Smooth muscle cell (in vitro differentiated cells): ENCODE measurements around the gene MYOG. TPM values are rescaled to one million over a fixed set of nuclear protein-coding genes. Genes with fewer than 3 reads are reported as not detected.
A peak's percentile ranks its signal among the peaks of the same experiment; 100 is the strongest.

ENCODE experiments used
- DNase-seq: peaks from one replicate; lab custom pipeline; 2025; ENCODE audit not compliant: unreplicated experiment; lab: John Stamatoyannopoulos, UW
- H2AFZ ChIP-seq: fragments of 200-600 bp; sonication (generic); 2 replicates; pipeline ENCODE4 v1.6.0; 2016; ENCODE audit warnings: antibody characterized with exemption, low read depth, mild to moderate bottlenecking
- H3F3A ChIP-seq: fragments of 200-600 bp; sonication (generic); 2 replicates; pipeline ENCODE4 v1.6.0; 2017; ENCODE audit warnings: antibody characterized with exemption, low read depth
- H3K27ac ChIP-seq: fragments of 200-600 bp; sonication (generic); 2 replicates; pipeline ENCODE4 v1.5.1; 2016; ENCODE audit warnings: low read depth, mild to moderate bottlenecking
- H3K27me3 ChIP-seq: fragments of 200-600 bp; sonication (generic); 2 replicates; pipeline ENCODE4 v1.6.1; 2016; ENCODE audit warnings: low read depth, mild to moderate bottlenecking
- H3K36me3 ChIP-seq: fragments of 200-600 bp; sonication (generic); 2 replicates; pipeline ENCODE4 v1.5.1; 2016; ENCODE audit warnings: low read depth
- H3K4me1 ChIP-seq: fragments of 200-600 bp; sonication (generic); 2 replicates; pipeline ENCODE4 v1.5.1; 2016; ENCODE audit warnings: low read depth
- H3K4me2 ChIP-seq: fragments of 200-600 bp; sonication (generic); 2 replicates; pipeline ENCODE4 v1.6.0; 2016; ENCODE audit warnings: mild to moderate bottlenecking
- H3K4me3 ChIP-seq: fragments of 200-600 bp; sonication (generic); 2 replicates; pipeline ENCODE4 v1.5.1; 2016; ENCODE audit warnings: mild to moderate bottlenecking
- H3K79me2 ChIP-seq: fragments of 200-600 bp; sonication (generic); 2 replicates; pipeline ENCODE4 v1.6.0; 2016; ENCODE audit warnings: low read depth, mild to moderate bottlenecking
- H3K9ac ChIP-seq: fragments of 200-600 bp; sonication (generic); 2 replicates; pipeline ENCODE4 v1.6.0; 2016; ENCODE audit warnings: low read depth
- H3K9me3 ChIP-seq: fragments of 200-600 bp; sonication (generic); replicated peaks from 2 replicates; pipeline ENCODE4 v1.5.1; 2016; ENCODE audit warnings: low read depth
- H4K20me1 ChIP-seq: fragments of 200-600 bp; sonication (generic); 2 replicates; pipeline ENCODE4 v1.6.0; 2016; ENCODE audit warnings: low read depth
- CTCF ChIP-seq: fragments of 200-600 bp; sonication (generic); IDR thresholded peaks from 2 replicates; pipeline ENCODE4 v1.5.1; 2017; ENCODE audit warnings: borderline replicate concordance, mild to moderate bottlenecking, antibody characterized with exemption; ENCODE audit not compliant: insufficient read depth, poor library complexity, severe bottlenecking
- WGBS: methylation state at CpG from one replicate; pipeline ENCODE4 v1.1.7; 2016; ENCODE audit warnings: low lambda C conversion rate; 5-methylcytosine and 5-hydroxymethylcytosine counted together
- polyA plus RNA-seq: library from polyadenylated mRNA; unstranded; fragments of >200 nt; fragmentation: Nextera tagmentation; extraction: Ambion mirVana; gene quantifications from 2 replicates; pipeline ENCODE4 v1.2.1, GENCODE V29; 2016
- total RNA-seq: library from RNA; depleted of rRNA; stranded (reverse); fragments of >200 nt; gene quantifications from 2 replicates; pipeline ENCODE4 v1.2.3, GENCODE V29; 2014

The MYOG gene
- total and polyA plus RNA-seq, 2 experiments from 2014 or later: not detected

GRCh38 chr1:203035111-203036000, 50.5 kb downstream of the MYOG start:
- H2AFZ ChIP-seq: no peak overlapping the region
- H4K20me1 ChIP-seq: peaks cover 99% of the 10 kb centered on the region
- H3K9me3 ChIP-seq: no peaks in the 10 kb centered on the region
- peak overlapping the region; percentile 56 for H3K4me2 ChIP-seq
- H3F3A ChIP-seq: peaks cover 3% of the 10 kb centered on the region
- H3K79me2 ChIP-seq: peaks cover 13% of the 10 kb centered on the region
- H3K4me1 ChIP-seq: peaks cover 8% of the 10 kb centered on the region
- H3K27ac ChIP-seq: peak overlapping the region; percentile 32
- H3K36me3 ChIP-seq: no peaks in the 10 kb centered on the region
- TF ChIP-seq CTCF: no peak
- DNase-seq: no peak
- H3K4me3 ChIP-seq: no peak overlapping the region
- H3K27me3 ChIP-seq: no peaks in the 10 kb centered on the region
- WGBS: 65% methylated on average over 15 of the region's 15 CpGs
- H3K9ac ChIP-seq: no peak overlapping the region

GRCh38 chr1:203034422-203035110, 51.2 kb downstream of the MYOG start:
- H3K79me2 ChIP-seq: peaks cover 18% of the 10 kb centered on the region

GRCh38 chr1:203033917-203034316, 51.9 kb downstream of the MYOG start:
- Histone ChIP-seq H4K20me1 (peaks cover 100% of the 10 kb centered on the region), H3K79me2 (peaks cover 22% of the 10 kb centered on the region), H3K27me3 (no peaks in the 10 kb centered on the region), H3K27ac (no peak overlapping the region), H3K4me3 (no peak overlapping the region), H3K36me3 (no peaks in the 10 kb centered on the region), H3K4me1 (peaks cover 8% of the 10 kb centered on the region), H3K9ac (no peak overlapping the region), H3K4me2 (no peak overlapping the region), H3K9me3 (no peaks in the 10 kb centered on the region), H3F3A (no peaks in the 10 kb centered on the region), H2AFZ (no peak overlapping the region)
- WGBS: 91% methylated on average over 2 of the region's 2 CpGs
- no peak for TF ChIP-seq CTCF
- no peak for DNase-seq

More at GRCh38 chr1:203034422-203035110, 51.2 kb downstream of the MYOG start:
- peaks cover 8% of the 10 kb centered on the region for H3K4me1 ChIP-seq
- H4K20me1 ChIP-seq: peaks cover 99% of the 10 kb centered on the region
- TF ChIP-seq CTCF: no peak
- H2AFZ ChIP-seq: no peak overlapping the region
- no peak overlapping the region for H3K9ac ChIP-seq
- no peaks in the 10 kb centered on the region for H3K36me3 ChIP-seq
- H3K27me3 ChIP-seq: no peaks in the 10 kb centered on the region
- H3K9me3 ChIP-seq: no peaks in the 10 kb centered on the region
- H3K4me2 ChIP-seq: no peak overlapping the region
- 90% methylated on average over 10 of the region's 10 CpGs for WGBS
- H3F3A ChIP-seq: peaks cover under 1% of the 10 kb centered on the region
- H3K4me3 ChIP-seq: no peak overlapping the region
- H3K27ac ChIP-seq: no peak overlapping the region
- DNase-seq: no peak
